Mucosa of rectum (tissue), 2 donors: Measurements from ENCODE around the gene SPO11.

Source experiments
- H3K27ac ChIP-seq, 2 donors: one replicate each; pipeline ENCODE4 v1.7.0; 2013; ENCODE audit warnings: inconsistent platforms in 2 of 2, low read depth in 2 of 2, low read length in 2 of 2
- H3K27me3 ChIP-seq, 2 donors: one replicate each; pipeline ENCODE4 v1.7.0; 2013; ENCODE audit warnings: low read length in 2 of 2; ENCODE audit not compliant: control insufficient read depth in 2 of 2, insufficient read depth in 2 of 2
- H3K36me3 ChIP-seq, 2 donors: one replicate each; pipeline ENCODE4 v1.7.0; 2013; ENCODE audit warnings: low read length in 2 of 2; ENCODE audit not compliant: control insufficient read depth in 2 of 2, insufficient read depth in 2 of 2
- H3K4me1 ChIP-seq, 2 donors: one replicate each; pipeline ENCODE4 v1.7.0; 2013; ENCODE audit warnings: low read length in 2 of 2, mild to moderate bottlenecking in 1 of 2; ENCODE audit not compliant: control insufficient read depth in 2 of 2, insufficient read depth in 2 of 2
- H3K4me3 ChIP-seq, 2 donors: one replicate each; pipeline ENCODE4 v1.7.0; 2013; ENCODE audit warnings: low read length in 2 of 2
- H3K9ac ChIP-seq, 2 donors: one replicate each; pipeline ENCODE4 v1.7.0; 2013; ENCODE audit warnings: low read length in 2 of 2, low read depth in 1 of 2, mild to moderate bottlenecking in 1 of 2
- H3K9me3 ChIP-seq, 2 donors: one replicate each; pipeline ENCODE4 v1.7.0; 2013; ENCODE audit warnings: low read length in 2 of 2; ENCODE audit not compliant: control insufficient read depth in 2 of 2
- donor health status: healthy.
- donor health status: Normal muscosa, but diverticular disease.

SPO11 gene

GRCh38 chr20:57388953-57389694 is 59.5 kb downstream of the SPO11 start:
- H3K27ac ChIP-seq = peak overlapping the region; percentile 55 to 65
- peaks cover 49 to 51% of the 10 kb centered on the region in 2 donors for H3K4me1 ChIP-seq
- H3K36me3 ChIP-seq = peaks cover 0 to 7% of the 10 kb centered on the region in 2 donors
- H3K27me3 ChIP-seq = no peaks in the 10 kb centered on the region
- no peaks in the 10 kb centered on the region for H3K9me3 ChIP-seq
- peak overlapping the region; percentile 40 to 69 for H3K4me3 ChIP-seq
- H3K9ac ChIP-seq = peak overlapping the region; percentile 69 to 70

- H3K27ac ChIP-seq = peak overlapping the region; percentile 55 to 65
- H3K9ac ChIP-seq = peak overlapping the region; percentile 69 to 70
- peaks cover 47% of the 10 kb centered on the region in 2 donors for H3K4me1 ChIP-seq
- H3K4me3 ChIP-seq = peak overlapping the region; percentile 40 to 69
- peaks cover 8 to 15% of the 10 kb centered on the region in 2 donors for H3K36me3 ChIP-seq
- H3K27me3 ChIP-seq = no peaks in the 10 kb centered on the region
- no peaks in the 10 kb centered on the region for H3K9me3 ChIP-seq
These were observed 60.3 kb downstream of the SPO11 start for GRCh38 chr20:57389695-57390603.

- Histone ChIP-seq H3K4me3 (peak within 1 kb of the TSS; percentile 70 to 79), H3K9ac (peak within 1 kb of the TSS; percentile 77 to 81), H3K9me3 (no peaks in the 10 kb centered on the region), H3K27ac (peak within 1 kb of the TSS; percentile 76 to 85), H3K4me1 (peaks cover 41 to 45% of the 10 kb centered on the region in 2 donors), H3K27me3 (no peaks in the 10 kb centered on the region), H3K36me3 (peaks cover 10 to 19% of the 10 kb centered on the region in 2 donors)
These were observed 61.2 kb downstream of the SPO11 start, which contains the start of gene RBM38 for GRCh38 chr20:57390604-57391438. RBM38 (plus strand) TSS chr20:57391396; CDS start chr20:57391582, 186 bp downstream.

GRCh38 chr20:57391439-57392301 is 62.1 kb downstream of the SPO11 start:
- Histone ChIP-seq H3K4me1 (peaks cover 41 to 51% of the 10 kb centered on the region in 2 donors), H3K9me3 (no peaks in the 10 kb centered on the region), H3K27ac (peak overlapping the region; percentile 76 to 85), H3K9ac (peak overlapping the region; percentile 77 to 81), H3K27me3 (no peaks in the 10 kb centered on the region), H3K4me3 (peak overlapping the region; percentile 70 to 79), H3K36me3 (peaks cover 10 to 27% of the 10 kb centered on the region in 2 donors)

GRCh38 chr20:57392512-57393271 is 63.1 kb downstream of the SPO11 start:
- peaks cover 47 to 59% of the 10 kb centered on the region in 2 donors for H3K4me1 ChIP-seq
- H3K9ac ChIP-seq = peak overlapping the region; percentile 72 to 81
- peaks cover 18 to 37% of the 10 kb centered on the region in 2 donors for H3K36me3 ChIP-seq
- no peaks in the 10 kb centered on the region for H3K27me3 ChIP-seq
- H3K4me3 ChIP-seq = peak overlapping the region; percentile 70 to 79
- peak overlapping the region; percentile 76 to 85 for H3K27ac ChIP-seq
- H3K9me3 ChIP-seq = no peaks in the 10 kb centered on the region
